Endothelial cell of umbilical vein (primary cell): ENCODE measurements around the gene HSDL2. TPM values are rescaled to one million over a fixed set of nuclear protein-coding genes. Genes with fewer than 3 reads are reported as not detected.

Experiments
- BruUV-seq: library from RNA; stranded (reverse); fragments of 400-500 nt; replicated peaks from 2 replicates; lab custom pipeline; 2021; lab: Mats Ljungman, UMichigan
- CTCF ChIA-PET: fragments of 300-600, 350-600 bp; sonication (Branson Sonifier 250); formaldehyde crosslinking; loops from one replicate; lab custom pipeline; 2021; ENCODE audit warnings: antibody characterized with exemption, inconsistent platforms; lab: Charles Lee
- POLR2A ChIA-PET: fragments of 300-600, 350-600 bp; sonication (Branson Sonifier 250); formaldehyde crosslinking; loops from one replicate; lab custom pipeline; 2021; ENCODE audit warnings: antibody characterized with exemption, inconsistent platforms; lab: Charles Lee
- DNase-seq: peaks from one replicate; pipeline ENCODE4 v3.0.0-alpha.2; 2011; ENCODE audit warnings: low read depth, low spot score
- FAIRE-seq: peaks from 2 replicates; lab custom pipeline; 2011; peaks lifted over from hg19 to GRCh38; lab: Jason Lieb, UNC
- H2AFZ ChIP-seq: 2 replicates; pipeline ENCODE4 v1.6.0; 2012; ENCODE audit warnings: low read depth, low read length, control low read depth, inconsistent platforms
- H3K27ac ChIP-seq: 2 replicates; pipeline ENCODE4 v1.5.1; 2011; ENCODE audit warnings: low read depth, mild to moderate bottlenecking, control low read depth, low read length, moderate library complexity; ENCODE audit not compliant: insufficient read depth
- H3K27me3 ChIP-seq, 2 experiments: 2 replicates each; pipeline versions ENCODE4 v1.6.0 to v1.6.1; 2011; ENCODE audit warnings: low read length in 2 of 2, mixed read lengths in 1 of 2; ENCODE audit not compliant: control insufficient read depth in 2 of 2, insufficient read depth in 2 of 2
- H3K36me3 ChIP-seq, 2 experiments: 2 replicates in 1 of 2; 3 replicates in 1 of 2; pipeline ENCODE4 v1.5.1; 2011; ENCODE audit warnings: low read length in 2 of 2, mild to moderate bottlenecking in 1 of 2, moderate library complexity in 1 of 2; ENCODE audit not compliant: control insufficient read depth in 2 of 2, insufficient read depth in 2 of 2; ENCODE audit errors: extremely low read depth in 1 of 2
- H3K4me1 ChIP-seq: 3 replicates; pipeline ENCODE4 v1.5.1; 2011; ENCODE audit warnings: mild to moderate bottlenecking, low read length; ENCODE audit not compliant: control insufficient read depth, insufficient read depth; ENCODE audit errors: extremely low read depth
- H3K4me2 ChIP-seq: 2 replicates; pipeline ENCODE4 v1.6.1; 2011; ENCODE audit warnings: low read length, control low read depth, mixed read lengths; ENCODE audit not compliant: insufficient read depth
- H3K4me3 ChIP-seq, 3 experiments: fragments of 200-600 bp in 1 of 3; sonication (generic), shearing (Covaris generic) in 1 of 3; replicated peaks in 1 of 3; 2 replicates each; pipeline ENCODE4 v1.5.1; 2011 to 2016; ENCODE audit warnings: control low read depth in 3 of 3, low read length in 3 of 3, mild to moderate bottlenecking in 2 of 3, inconsistent platforms in 1 of 3, low read depth in 1 of 3, moderate library complexity in 1 of 3; ENCODE audit not compliant: insufficient read depth in 1 of 3
- H3K79me2 ChIP-seq: 2 replicates; pipeline ENCODE4 v1.6.0; 2012; ENCODE audit warnings: low read length, inconsistent platforms; ENCODE audit not compliant: control insufficient read depth, insufficient read depth
- H3K9ac ChIP-seq: replicated peaks from 2 replicates; pipeline ENCODE3; 2011; ENCODE audit warnings: low read length, control low read depth; ENCODE audit not compliant: insufficient read depth; ENCODE audit errors: extremely low read depth
- H3K9me1 ChIP-seq: replicated peaks from 3 replicates; pipeline ENCODE4 v1.6.0; 2011; ENCODE audit warnings: mild to moderate bottlenecking, low read length; ENCODE audit not compliant: control insufficient read depth, insufficient read depth; ENCODE audit errors: extremely low read depth
- H3K9me3 ChIP-seq: replicated peaks from 2 replicates; pipeline ENCODE4 v1.5.1; 2012; ENCODE audit warnings: low read length, inconsistent platforms; ENCODE audit not compliant: control insufficient read depth, insufficient read depth
- H4K20me1 ChIP-seq: replicated peaks from 2 replicates; pipeline ENCODE3; 2011; ENCODE audit warnings: mild to moderate bottlenecking, low read length; ENCODE audit not compliant: control insufficient read depth, insufficient read depth; ENCODE audit errors: extremely low read depth
- CTCF ChIP-seq, 2 donors: IDR thresholded peaks; 1 replicate in 1 of 2; 2 replicates in 1 of 2; pipeline ENCODE4 v1.5.1; 2011; ENCODE audit warnings: low read length in 2 of 2, mild to moderate bottlenecking in 2 of 2, moderate library complexity in 2 of 2, control low read depth in 1 of 2, inconsistent platforms in 1 of 2, low read depth in 1 of 2; ENCODE audit not compliant: insufficient read depth in 1 of 2; ENCODE audit errors: extremely low read depth in 1 of 2
- EZH2 ChIP-seq: IDR thresholded peaks from 2 replicates; pipeline ENCODE4 v1.6.1; 2012; ENCODE audit warnings: borderline replicate concordance, low read depth, mild to moderate bottlenecking, moderate library complexity, low read length, inconsistent platforms; ENCODE audit not compliant: severe bottlenecking
- FOS ChIP-seq: IDR thresholded peaks from 2 replicates; pipeline ENCODE4 v1.6.1; 2011; ENCODE audit warnings: mild to moderate bottlenecking, low read length, moderate library complexity, borderline replicate concordance; ENCODE audit not compliant: insufficient read depth
- GATA2 ChIP-seq: IDR thresholded peaks from 2 replicates; pipeline ENCODE4 v1.7.0; 2011; ENCODE audit warnings: low read depth, mild to moderate bottlenecking, moderate library complexity, mixed read lengths, low read length; ENCODE audit not compliant: insufficient read length, insufficient read depth
- MAX ChIP-seq: IDR thresholded peaks from 2 replicates; pipeline ENCODE4 v1.6.1; 2011; ENCODE audit not compliant: insufficient read depth, insufficient read length
- MYC ChIP-seq: IDR thresholded peaks from one replicate; pipeline ENCODE4 v1.6.1; 2011; ENCODE audit warnings: mild to moderate bottlenecking, low read depth, low read length
- POLR2A ChIP-seq: IDR thresholded peaks from 2 replicates; pipeline ENCODE4 v1.6.1; 2012; ENCODE audit warnings: low read depth, mild to moderate bottlenecking, control low read depth, low read length
- POLR2AphosphoS5 ChIP-seq: IDR thresholded peaks from 2 replicates; pipeline ENCODE4 v1.6.1; 2012; ENCODE audit warnings: low read depth, mild to moderate bottlenecking, control low read depth, low read length, moderate library complexity; ENCODE audit not compliant: insufficient read depth
- dilution Hi-C: fragments of 300-500 bp; cut with MboI; formaldehyde crosslinking; loops from one replicate; pipeline ENCODE4 v1.15.0; 2019; ENCODE audit warnings: low sequenced_read_pairs; ENCODE audit not compliant: extremely low pct_ligation_motif_present
- intact Hi-C: fragments of 100-400 bp; cut with micrococcal nuclease; formaldehyde crosslinking; loops from one replicate; pipeline ENCODE4 v1.10.0; 2022
- polyA plus RNA-seq, 4 experiments: library from polyadenylated mRNA; depleted of rRNA in 3 of 4; stranded (reverse) in 3 of 4; unstranded in 1 of 4; fragments of >200 nt; gene quantifications; 2 replicates each; pipeline versions ENCODE4 v1.2.1 to v1.2.3, GENCODE V29; 2011 to 2012; ENCODE audit warnings: missing spikeins in 1 of 4
- total RNA-seq: library from RNA; stranded (reverse); gene quantifications from 2 replicates; pipeline ENCODE4 v1.2.3, GENCODE V29; 2021

The HSDL2 gene
- total and polyA plus RNA-seq, 2 donors (not counting 3 experiments of a cell fraction or from before 2014, with no cell fraction given): 5.6 to 22.1 TPM

GRCh38 chr9:112408275-112408674 lies 28.4 kb downstream of the HSDL2 start:
- Histone ChIP-seq H3K36me3 (peaks cover 0 to 6% of the 10 kb centered on the region in 2 experiments), H3K9ac (no peak overlapping the region), H3K4me3 (no peak overlapping the region), H3K9me3 (no peaks in the 10 kb centered on the region), H3K9me1 (no peaks in the 10 kb centered on the region), H2AFZ (no peak overlapping the region), H4K20me1 (no peaks in the 10 kb centered on the region), H3K27ac (no peak overlapping the region), H3K4me2 (no peak overlapping the region), H3K79me2 (no peaks in the 10 kb centered on the region), H3K27me3 (no peaks in the 10 kb centered on the region), H3K4me1 (no peaks in the 10 kb centered on the region)
- TF ChIP-seq FOS (no peak), POLR2AphosphoS5 (no peak), MYC (no peak), EZH2 (no peak), MAX (no peak), POLR2A (no peak), GATA2 (no peak), CTCF (IDR thresholded peaks at IDR 0.05; ENCODE audit: extremely low read depth in 1 of 2, insufficient read depth in 1 of 2, low read depth in 1 of 2, low read length in 2 of 2) (no peak)
- dilution Hi-C loops: no loop called here
- ChIA-PET POLR2A (no interaction called here), CTCF (no interaction called here)
- intact Hi-C loops: no loop called here
- no peak for DNase-seq
- BruUV-seq: no TSS peak
- FAIRE-seq: no peak
